ENCODE results near the gene TSEN15.
A peak's percentile ranks its signal among the peaks of the same experiment; 100 is the strongest.

TSEN15 gene

GRCh38 chr1:184051485-184052193 lies at the start of gene TSEN15:
Gene TSEN15, plus strand, starts transcription at chr1:184051730. Its CDS starts 26 bp downstream, at chr1:184051756.
- peak; percentile 83 for DNase-seq

- DNase-seq, result no peak
Measured at GRCh38 chr1:184002071-184002470, 49.5 kb upstream of the TSEN15 start.

- DNase-seq, result no peak
Measured at GRCh38 chr1:184004935-184005334, 46.6 kb upstream of the TSEN15 start.

GRCh38 chr1:184005506-184005905 lies 46.0 kb upstream of the TSEN15 start:
- DNase-seq, result no peak

GRCh38 chr1:184010788-184011187 lies 40.7 kb upstream of the TSEN15 start:
- DNase-seq, result no peak

- DNase-seq, result no peak
Measured at GRCh38 chr1:184012187-184012586, 39.3 kb upstream of the TSEN15 start.

- DNase-seq, result no peak
Measured at GRCh38 chr1:184014271-184014670, 37.3 kb upstream of the TSEN15 start.

- no peak for DNase-seq
Measured at GRCh38 chr1:184016169-184016568, 35.4 kb upstream of the TSEN15 start.

- DNase-seq, result no peak
Measured at GRCh38 chr1:184017306-184017705, 34.2 kb upstream of the TSEN15 start.

GRCh38 chr1:184018622-184019021 lies 32.9 kb upstream of the TSEN15 start:
- DNase-seq, result no peak

GRCh38 chr1:184019069-184019468 lies 32.5 kb upstream of the TSEN15 start:
- DNase-seq, result no peak

GRCh38 chr1:184019506-184019905 lies 32.0 kb upstream of the TSEN15 start:
- DNase-seq, result no peak

- no peak for DNase-seq
Measured at GRCh38 chr1:184020328-184020727, 31.2 kb upstream of the TSEN15 start.

- no peak for DNase-seq
Measured at GRCh38 chr1:184020855-184021254, 30.7 kb upstream of the TSEN15 start.

- no peak for DNase-seq
Measured at GRCh38 chr1:184021728-184022127, 29.8 kb upstream of the TSEN15 start.

GRCh38 chr1:184022668-184023067 lies 28.9 kb upstream of the TSEN15 start:
- no peak for DNase-seq

GRCh38 chr1:184023171-184023570 lies 28.4 kb upstream of the TSEN15 start:
- DNase-seq, result no peak

- DNase-seq, result no peak
Measured at GRCh38 chr1:184025242-184025675, 26.3 kb upstream of the TSEN15 start.

GRCh38 chr1:184027826-184028695 lies 23.5 kb upstream of the TSEN15 start:
- no peak for DNase-seq

- no peak for DNase-seq
Measured at GRCh38 chr1:184028854-184029623, 22.5 kb upstream of the TSEN15 start.

GRCh38 chr1:184030433-184031091 lies 21.0 kb upstream of the TSEN15 start:
- DNase-seq, result no peak

GRCh38 chr1:184031092-184031408 lies 20.5 kb upstream of the TSEN15 start:
- no peak for DNase-seq
